Stimulated activated CD8-positive, alpha-beta memory T cell treated with anti-CD3 and anti-CD28 coated beads, Interleukin-15, amount 100 ng/mL, for 1 hour (primary cell): ENCODE data around the gene MALL.
"Not testable (repeated sequence)": the region's sequence is repeated elsewhere in the genome, so short reads cannot be mapped to it uniquely, and the experiment has no call there.

Source experiments
- DNase-seq: peaks from one replicate; pipeline ENCODE4 v3.0.0-alpha.2; 2020; ENCODE audit warnings: low read depth

MALL gene

DNA sequence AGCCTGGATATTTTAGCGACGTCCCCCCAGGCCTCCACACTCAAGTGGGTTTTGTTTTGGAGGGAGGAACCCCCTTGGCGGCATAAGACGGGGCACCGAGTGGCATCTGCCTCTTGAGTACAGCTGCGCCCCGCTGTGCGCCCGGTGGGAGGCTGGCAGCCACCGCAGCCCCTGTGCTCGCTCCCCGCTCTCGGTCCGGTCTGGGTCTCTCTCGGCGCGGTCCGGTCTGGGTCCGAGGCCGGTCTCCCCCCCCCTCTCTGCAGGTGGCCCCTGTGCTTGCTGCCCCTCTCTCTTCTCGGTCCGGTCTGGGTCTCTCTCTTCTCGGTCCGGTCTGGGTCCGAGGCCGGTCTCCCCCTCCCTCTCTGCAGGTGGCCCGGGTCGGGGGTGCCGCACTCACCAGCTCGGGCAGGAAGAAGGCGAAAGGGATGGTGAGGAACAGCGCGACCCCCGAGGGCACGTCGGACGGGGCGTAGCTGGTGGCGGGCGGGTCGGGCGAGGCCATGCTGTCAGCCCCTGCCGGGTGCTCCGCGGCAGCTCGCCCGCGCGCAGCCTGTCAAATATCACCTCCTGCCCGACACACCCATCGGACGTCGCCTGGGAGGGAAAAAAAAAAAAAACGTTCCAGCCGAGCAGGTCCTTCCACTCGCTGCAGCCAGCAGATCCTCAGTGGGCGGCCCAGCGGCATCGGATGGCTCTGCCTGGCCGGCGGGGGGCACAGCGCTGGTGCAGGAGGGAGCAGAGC, at the start of gene MALL:
Gene MALL, minus strand, starts transcription at position 532 of the 742 bp plus-strand sequence. Its CDS starts 30 bp downstream, at position 502.
- no peak for DNase-seq

GRCh38 chr2:110157153-110157793, 41.7 kb upstream of the MALL start:
- no peak for DNase-seq

GRCh38 chr2:110154828-110155227, 39.2 kb upstream of the MALL start:
- not testable (repeated sequence) for DNase-seq

DNA sequence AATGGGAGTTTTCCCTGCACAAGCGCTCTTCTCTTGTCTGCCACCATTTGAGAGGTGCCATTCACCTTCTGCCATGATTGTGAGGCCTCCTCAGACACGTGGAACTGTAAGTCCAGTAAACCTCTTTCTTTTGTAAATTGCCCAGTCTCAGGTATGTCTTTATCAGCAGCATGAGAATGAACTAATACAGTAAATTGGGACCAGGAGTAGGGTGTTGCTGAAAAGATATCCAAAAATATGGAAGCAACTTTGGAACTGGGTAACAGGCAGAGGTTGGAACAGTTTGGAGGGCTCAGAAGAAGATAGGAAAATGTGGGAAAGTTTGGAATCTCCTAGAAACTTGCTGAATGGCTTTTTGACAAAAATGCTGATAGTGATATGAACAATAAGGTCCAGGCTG, 38.6 kb upstream of the MALL start:
- DNase-seq, result not testable (repeated sequence)

DNA sequence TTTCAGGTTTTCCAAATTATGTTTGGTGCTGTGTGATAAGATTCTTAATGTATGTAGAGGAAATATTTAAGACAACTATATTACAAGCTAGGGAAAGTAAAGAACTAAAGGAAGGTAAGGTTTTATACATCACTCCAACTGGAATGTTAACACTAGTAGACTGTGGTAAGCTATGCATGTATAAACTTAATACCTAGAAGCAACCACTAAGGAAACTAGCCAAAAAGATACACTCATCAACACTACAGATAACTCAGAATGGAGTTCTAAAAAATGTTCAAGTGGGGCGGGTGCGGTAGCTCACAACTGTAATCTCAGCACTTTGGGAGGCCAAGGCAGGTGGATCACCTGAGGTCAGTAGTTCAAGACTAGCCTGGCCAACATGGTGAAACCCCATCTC, 37.8 kb upstream of the MALL start:
- no peak for DNase-seq

DNA sequence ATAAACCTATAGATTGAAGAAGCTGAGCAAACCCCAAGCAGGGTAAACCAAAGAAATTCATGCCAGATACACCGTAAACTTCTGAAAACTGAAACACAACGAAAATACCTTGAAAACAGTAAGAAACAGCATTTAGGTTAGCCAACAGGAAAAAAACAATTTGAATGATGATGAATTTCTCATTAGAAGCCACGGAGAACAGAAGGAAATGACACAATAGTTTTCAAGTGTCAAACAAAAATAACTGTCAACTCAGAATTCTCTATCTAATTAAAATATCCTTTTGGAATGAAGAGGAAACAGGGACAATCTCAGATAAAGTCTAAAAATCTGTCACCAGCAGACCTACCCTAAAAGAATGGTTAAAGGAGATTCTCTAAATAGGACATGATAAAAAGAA, 37.3 kb upstream of the MALL start:
- no peak for DNase-seq

DNA sequence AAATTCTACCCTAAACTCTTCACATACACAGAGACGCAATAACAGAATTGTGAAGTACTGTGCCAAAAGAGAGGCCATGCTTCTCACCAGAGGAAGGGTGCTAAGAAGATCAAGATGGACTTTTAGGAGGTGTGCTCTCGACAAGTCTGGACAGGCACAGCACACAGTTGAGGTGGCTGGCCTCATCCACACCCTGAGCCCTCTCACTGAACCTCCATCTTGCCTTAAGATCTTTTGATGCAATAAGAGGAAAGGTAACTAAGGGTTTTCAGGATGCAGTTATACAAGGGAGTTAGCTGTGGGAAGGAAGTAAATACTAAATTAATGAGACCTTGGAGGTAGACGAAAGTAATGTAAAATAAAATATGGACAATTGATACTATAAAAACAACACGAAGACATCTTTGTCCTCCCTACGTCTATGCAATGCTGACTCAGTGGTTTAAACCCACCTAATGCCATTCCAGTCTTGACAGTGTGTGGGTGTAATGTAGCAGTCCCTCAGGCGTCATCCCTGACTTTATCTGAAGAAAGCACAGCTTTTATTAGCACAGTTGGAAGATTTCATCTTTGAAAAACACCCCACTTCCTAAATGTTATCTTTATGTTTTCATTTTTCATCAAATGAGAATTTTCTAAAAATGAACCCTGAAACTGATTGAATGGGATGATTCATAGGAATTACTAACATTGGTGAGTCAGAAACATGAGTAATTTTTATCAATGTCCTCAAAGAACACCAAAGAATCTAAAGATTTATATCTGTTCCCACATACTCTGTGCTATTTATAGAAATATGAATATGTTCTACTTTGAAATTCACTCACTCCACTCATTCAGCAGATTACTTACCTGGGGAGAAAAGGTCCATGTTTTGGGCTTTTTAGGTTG, 34.0 kb upstream of the MALL start:
- DNase-seq, result no peak

DNA sequence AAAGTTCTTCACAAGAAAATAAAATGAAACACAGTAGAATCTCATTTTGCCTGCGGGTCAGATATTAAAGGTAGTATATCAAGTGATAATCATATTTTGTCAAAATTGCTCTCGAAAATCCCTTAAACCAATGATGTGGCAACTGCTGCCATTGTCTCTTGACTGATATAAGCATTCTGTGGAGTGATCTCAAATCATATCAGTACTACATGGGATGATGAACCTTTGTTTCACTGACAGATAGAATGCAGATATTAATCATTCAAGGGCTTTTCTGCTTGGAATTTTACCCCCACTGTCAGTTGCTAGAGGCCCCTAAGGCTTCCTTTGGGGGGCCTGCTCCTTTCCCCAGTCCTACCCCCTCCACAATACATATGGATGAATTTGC, 31.3 kb upstream of the MALL start:
- no peak for DNase-seq

DNA sequence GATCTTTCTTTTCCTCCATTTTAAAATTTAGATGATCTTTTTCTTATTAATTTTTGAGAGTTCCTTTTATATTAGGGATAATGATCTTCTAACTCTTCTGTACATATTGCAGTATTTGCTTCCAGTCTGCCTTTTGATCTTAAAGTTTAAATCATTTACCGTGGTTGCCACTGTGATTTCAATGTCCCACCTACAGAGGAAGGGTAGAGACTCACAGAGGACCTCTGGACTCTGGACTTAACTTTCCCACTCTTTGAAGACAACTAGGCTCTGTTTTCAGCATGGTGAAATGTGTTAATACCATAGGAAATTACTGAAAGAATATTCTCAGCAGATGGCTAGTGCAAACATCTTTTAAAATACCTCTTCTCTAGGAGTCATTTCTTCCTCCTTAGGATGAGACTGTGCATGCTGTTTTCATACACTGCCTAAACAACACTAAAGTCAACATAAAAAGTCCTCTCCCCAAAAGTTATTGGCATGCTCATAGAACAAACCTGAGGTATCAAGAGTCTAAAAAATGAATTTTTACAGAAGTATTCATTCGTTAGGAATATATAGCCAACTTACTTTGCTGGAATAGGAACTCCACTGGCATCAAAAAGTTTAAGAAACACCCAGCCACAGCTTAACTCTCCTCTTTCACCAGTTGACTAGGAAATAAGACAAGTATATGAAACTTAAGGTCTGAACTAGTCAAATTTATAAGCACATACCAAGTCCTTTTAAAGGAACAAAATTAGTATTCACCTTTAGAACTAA, 30.7 kb upstream of the MALL start:
- no peak for DNase-seq

DNA sequence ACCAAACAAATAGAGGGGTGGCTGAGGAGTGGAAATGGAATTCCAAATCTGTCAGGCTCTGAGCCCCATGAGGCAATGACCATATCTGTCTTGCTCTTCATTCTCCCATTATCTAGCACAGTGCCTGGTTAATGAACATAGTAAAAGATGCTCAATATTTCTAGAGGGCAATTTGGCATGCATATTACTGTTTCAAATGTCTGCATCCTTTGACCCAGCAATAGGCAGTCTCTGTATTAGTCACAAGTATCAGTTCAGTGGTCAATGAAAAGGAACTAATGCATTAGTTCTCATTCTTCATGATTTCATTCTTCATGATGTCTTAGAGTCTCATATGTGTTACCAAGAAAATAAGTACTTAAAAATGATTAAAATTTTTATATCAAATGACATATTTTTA, 28.4 kb upstream of the MALL start:
- DNase-seq, result no peak

DNA sequence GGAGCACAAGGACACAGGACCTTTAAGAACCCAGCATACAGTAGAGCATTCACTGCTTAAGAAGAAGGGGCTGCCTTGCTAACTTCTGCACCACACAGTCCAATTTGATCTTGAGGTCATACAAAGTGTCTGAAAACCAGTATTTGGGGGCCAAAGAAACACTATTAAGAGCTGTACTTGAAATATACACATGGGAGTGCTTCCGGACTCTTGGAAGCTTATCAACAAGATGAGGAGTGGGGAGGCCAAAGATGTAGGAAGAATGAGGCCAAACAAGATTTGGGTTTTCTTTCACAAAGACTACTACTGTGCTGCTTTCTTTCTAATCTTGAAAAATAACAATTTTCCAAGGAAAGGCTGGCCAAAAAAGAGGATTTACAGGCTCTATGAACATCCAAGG, 24.8 kb upstream of the MALL start:
- no peak for DNase-seq

DNA sequence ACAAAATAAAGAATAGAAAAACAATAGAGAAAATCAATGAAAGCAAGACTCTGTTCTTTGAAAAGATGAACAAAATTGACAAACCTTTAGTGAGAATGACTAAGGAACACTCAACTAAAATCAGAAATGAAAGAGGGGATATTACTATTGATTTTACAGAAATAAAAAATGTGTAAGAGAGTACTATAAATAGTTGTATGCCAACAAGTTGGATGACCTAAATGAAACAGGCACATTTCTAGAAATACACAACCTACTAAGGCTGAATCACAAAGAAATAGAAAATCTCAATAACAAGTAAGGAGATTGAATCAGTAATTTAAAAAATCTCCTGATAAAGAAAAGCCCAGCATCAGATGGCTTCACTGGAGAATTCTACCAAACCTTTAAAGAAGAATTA, 18.4 kb upstream of the MALL start:
- DNase-seq, result no peak

GRCh38 chr2:110131166-110131565, 15.5 kb upstream of the MALL start:
- no peak for DNase-seq

GRCh38 chr2:110130757-110131156, 15.1 kb upstream of the MALL start:
- DNase-seq, result no peak

DNA sequence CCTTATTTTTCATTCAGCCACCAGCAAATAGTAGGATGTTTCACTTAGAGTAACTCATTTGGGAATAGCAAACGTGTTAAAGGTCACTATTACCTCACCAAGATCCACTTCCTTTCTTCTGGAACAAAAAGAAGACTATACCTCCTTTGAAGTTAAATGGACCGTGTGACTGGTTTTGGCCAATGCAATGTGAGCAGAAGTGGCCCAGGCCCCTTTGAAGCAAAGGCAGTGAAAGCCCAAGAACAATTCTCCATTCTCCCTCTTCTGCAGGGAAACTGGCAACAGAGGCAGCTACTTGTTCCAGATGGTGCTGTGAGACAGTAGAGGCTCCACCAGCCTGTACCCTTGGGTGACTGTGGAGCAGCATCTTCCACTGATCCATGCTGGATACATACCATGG, 11.3 kb upstream of the MALL start:
- no peak for DNase-seq

DNA sequence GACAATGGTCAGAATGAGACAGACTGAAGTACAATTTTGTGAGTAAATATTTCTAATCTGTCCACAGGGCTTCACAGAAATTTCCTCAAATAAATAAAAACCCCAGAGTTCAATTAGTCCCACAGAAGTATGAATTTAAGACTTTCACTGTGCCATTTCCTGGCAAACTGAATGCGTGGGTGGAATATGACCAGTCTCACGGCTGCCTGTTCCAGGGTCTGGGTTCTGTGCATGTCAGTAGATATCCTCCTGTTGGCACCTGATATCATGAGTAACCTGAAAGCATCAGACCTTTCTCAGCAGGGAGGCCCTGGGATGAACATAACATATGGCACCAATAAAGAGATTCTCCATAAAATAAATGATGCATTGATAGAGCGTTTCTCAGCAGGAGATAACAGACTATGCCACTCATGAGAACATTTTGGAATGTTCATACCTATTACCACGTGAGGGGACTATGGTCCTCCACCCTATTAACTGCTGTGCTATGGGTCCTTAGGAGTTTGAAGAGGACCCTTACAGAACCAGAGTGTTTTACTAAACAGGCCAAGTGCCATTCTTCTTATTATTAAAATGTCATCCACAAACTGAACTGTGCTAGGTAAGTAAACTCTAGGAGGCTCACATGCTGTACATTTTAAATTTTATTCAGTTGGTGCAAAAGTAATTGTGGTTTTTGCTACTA, 10.6 kb upstream of the MALL start:
- DNase-seq, result no peak

DNA sequence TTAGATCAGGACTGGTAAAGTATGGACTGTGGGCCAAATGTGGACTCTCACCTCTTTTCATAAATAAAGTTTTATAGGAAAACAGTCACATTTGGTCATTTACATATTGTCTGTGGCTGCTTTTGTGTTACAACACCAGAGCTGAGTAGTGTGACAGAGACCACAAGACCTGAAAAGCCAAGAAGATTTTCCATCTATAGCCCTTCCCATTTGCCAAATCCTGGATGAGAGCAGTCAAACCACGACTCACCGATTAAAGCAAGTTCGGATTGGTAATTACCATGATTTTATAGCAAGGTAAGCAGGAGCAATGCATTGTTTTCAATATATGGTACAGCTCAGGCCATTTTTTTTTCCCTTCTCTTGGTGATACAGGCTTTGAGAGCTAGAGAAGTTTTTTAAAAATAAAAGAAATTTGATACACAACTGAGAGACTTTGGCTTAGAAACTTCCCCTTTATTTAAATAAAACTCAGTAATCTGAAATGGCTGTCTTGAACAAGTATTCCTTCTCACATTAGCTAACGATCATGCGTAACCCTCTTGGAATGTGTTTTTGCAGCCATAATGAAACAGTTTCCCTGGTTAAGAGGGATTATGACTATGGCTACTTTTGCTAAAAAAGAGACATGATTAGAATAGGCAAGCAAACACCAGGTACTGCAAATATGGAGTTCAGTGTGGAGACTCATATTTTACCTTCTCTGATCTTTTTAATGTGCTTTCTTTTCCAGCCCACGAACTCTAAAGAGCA, 9.5 kb upstream of the MALL start:
- no peak for DNase-seq

DNA sequence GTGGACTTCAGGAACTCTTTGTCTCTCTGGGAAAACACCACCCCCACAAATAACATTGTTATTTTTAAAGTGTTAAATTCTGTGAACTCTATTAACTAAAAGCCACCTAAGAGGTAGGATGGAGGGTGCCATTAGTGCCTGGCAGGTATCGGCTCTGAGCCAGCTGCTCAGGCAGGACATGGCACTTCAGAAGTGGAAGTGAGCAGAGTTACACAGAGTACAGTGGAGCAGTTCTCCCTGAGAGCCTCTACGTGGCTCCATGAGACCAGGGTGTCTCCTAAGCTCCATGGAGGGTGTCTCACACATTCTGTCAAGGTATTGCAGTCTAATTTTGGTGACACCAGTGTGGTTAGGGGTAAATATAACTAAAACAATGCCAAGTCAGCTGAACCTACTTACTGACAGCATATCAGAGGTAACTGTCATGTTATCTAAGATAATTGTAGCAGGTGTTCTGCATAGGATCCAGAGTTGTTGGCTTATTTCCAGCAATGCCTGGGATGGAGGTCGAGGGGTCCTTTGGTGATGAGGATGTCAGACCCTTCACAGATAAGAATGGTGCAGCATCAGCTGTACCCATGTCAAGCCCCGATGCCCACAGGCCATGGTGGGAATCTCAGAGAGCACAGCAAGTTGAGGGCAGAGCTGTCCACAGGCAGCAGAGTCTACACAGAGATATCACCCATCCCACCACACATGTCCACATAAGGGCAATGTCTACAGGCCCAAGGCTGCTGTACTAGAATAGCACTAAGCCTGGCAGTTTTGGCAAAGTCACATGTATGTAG, 8.6 kb upstream of the MALL start:
- no peak for DNase-seq

- no peak for DNase-seq
These were observed 6.0 kb upstream of the MALL start for GRCh38 chr2:110121592-110121991.

DNA sequence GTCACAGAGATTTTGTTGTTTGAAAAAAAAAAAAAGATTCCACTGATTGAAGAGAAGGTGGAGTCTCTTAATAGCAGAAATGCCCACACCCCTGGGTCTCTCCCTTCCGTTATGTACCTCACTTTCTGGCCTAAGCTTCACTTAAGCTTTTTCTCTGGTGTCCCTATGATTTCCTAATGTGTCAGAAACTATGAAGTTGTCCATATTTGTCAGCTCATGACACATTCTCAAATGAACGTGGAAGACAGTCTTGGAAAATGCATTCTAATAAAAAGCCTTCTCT, 5.4 kb upstream of the MALL start:
- DNase-seq, result no peak
